Limb (tissue), 2 donors: ENCODE results near the gene NCBP3.
"Not testable (repeated sequence)": the region's sequence is repeated elsewhere in the genome, so short reads cannot be mapped to it uniquely, and the experiment has no call there.

Experiments
- DNase-seq, 2 donors: peaks; one replicate each; pipeline ENCODE4 v3.0.0-alpha.2; 2016; ENCODE audit errors: extremely low spot score in 2 of 2

Gene NCBP3

GRCh38 chr17:3794152-3794551, 51.9 kb downstream of the NCBP3 start:
- not testable (repeated sequence) for DNase-seq

- not testable (repeated sequence) for DNase-seq
Observed at GRCh38 chr17:3793258-3793657, 52.8 kb downstream of the NCBP3 start.

- DNase-seq = no peak
Observed at GRCh38 chr17:3792481-3792880, 53.6 kb downstream of the NCBP3 start.

- no peak for DNase-seq
Observed at GRCh38 chr17:3788200-3788599, 57.8 kb downstream of the NCBP3 start.

- not testable (repeated sequence) for DNase-seq
Observed at GRCh38 chr17:3785323-3785722, 60.7 kb downstream of the NCBP3 start.

GRCh38 chr17:3782751-3783150, 63.3 kb downstream of the NCBP3 start:
- DNase-seq = no peak

- no peak for DNase-seq
Observed at GRCh38 chr17:3780986-3781385, 65.1 kb downstream of the NCBP3 start.

GRCh38 chr17:3777366-3778120, 68.5 kb downstream of the NCBP3 start:
- DNase-seq = no peak

- DNase-seq = no peak
Observed at GRCh38 chr17:3773966-3774365, 72.1 kb downstream of the NCBP3 start.

- no peak for DNase-seq
Observed at GRCh38 chr17:3773511-3773910, 72.5 kb downstream of the NCBP3 start.

GRCh38 chr17:3772764-3773163, 73.3 kb downstream of the NCBP3 start:
- no peak for DNase-seq

- no peak for DNase-seq
Observed at GRCh38 chr17:3771140-3771539, 74.9 kb downstream of the NCBP3 start.

GRCh38 chr17:3770466-3770865, 75.6 kb downstream of the NCBP3 start:
- DNase-seq = no peak

GRCh38 chr17:3768769-3769168, 77.3 kb downstream of the NCBP3 start:
- DNase-seq = no peak

GRCh38 chr17:3768341-3768740, 77.7 kb downstream of the NCBP3 start:
- DNase-seq = no peak

- no peak for DNase-seq
Observed at GRCh38 chr17:3766779-3767178, 79.3 kb downstream of the NCBP3 start.

GRCh38 chr17:3765981-3766380, 80.1 kb downstream of the NCBP3 start:
- DNase-seq = no peak

- no peak for DNase-seq
Observed at GRCh38 chr17:3763777-3764170, 82.3 kb downstream of the NCBP3 start.

- no peak for DNase-seq
Observed at GRCh38 chr17:3762922-3763776, 82.9 kb downstream of the NCBP3 start.

- no peak for DNase-seq
Observed at GRCh38 chr17:3761918-3762380, 84.1 kb downstream of the NCBP3 start.

- no peak for DNase-seq
Observed at GRCh38 chr17:3761036-3761917, 84.8 kb downstream of the NCBP3 start.
